C1 segment of cervical spinal cord (tissue), 14 donors: ENCODE data around the gene LIPT1.
"Not testable (repeated sequence)": the region's sequence is repeated elsewhere in the genome, so short reads cannot be mapped to it uniquely, and the experiment has no call there.

ENCODE experiments used
- DNase-seq, 14 donors: peaks; one replicate each; lab custom pipeline; 2025; lab: John Stamatoyannopoulos, UW

LIPT1 gene

GRCh38 chr2:99154643-99155536, at the start of gene LIPT1, which contains the start of gene TSGA10:
TSS of gene LIPT1 (plus strand) at chr2:99154967. CDS start at chr2:99161958, 6,991 bp downstream.
TSS of gene TSGA10 (minus strand) at chr2:99154942. CDS start at chr2:99109439, 45,503 bp downstream.
- DNase-seq = peak; percentile 33 to 92 (median 85)

DNA sequence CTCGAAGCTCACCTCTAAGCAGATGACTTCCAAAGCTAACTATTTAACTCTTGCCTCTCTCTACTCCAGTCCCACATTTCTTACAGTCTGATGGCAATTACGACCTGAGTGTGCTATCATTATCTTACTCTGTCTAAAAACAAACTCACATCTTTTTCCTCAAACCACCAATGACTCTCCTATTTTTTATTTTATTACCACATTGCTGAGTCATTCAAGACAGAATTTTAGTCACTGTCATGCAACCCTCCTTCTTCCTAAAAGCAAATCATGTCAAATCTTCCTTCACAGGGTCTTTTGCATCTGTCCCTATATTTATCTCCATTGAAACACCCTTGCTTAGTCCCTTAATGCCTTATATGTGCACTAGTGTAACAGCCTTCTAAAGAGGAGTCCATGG, 47.9 kb upstream of the LIPT1 start:
- DNase-seq = no peak

- no peak for DNase-seq
These were observed 43.5 kb upstream of the LIPT1 start for GRCh38 chr2:99111236-99111635.

GRCh38 chr2:99111945-99112344, 42.8 kb upstream of the LIPT1 start:
- no peak for DNase-seq

DNA sequence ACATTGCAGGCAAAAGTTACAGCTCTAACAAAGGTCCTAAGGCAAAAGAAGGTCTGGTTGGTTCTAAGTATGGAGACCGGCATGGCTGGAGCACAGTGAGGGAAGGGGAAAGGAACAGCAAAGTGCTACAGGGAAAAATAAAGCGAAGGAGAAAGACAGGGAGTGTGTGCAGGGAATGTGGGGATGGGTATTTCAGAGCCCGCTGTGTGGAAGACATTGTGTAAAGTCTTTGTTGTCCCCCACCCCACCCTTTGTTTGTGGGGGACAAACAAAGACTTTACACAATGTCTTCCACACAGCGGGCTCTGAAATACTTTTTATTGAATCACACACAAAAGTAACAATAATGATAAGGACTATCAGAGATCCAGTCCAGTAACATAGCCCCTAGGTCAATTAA, 42.1 kb upstream of the LIPT1 start:
- peak in 3 of 14 donors; percentile 1 to 8 (median 3) for DNase-seq

GRCh38 chr2:99127981-99128380, 26.8 kb upstream of the LIPT1 start:
- no peak for DNase-seq

- not testable (repeated sequence) for DNase-seq
These were observed 19.7 kb upstream of the LIPT1 start for GRCh38 chr2:99135044-99135556.

GRCh38 chr2:99139003-99139402, 15.8 kb upstream of the LIPT1 start:
- no peak for DNase-seq

GRCh38 chr2:99140056-99140859, 14.5 kb upstream of the LIPT1 start:
- no peak for DNase-seq

DNA sequence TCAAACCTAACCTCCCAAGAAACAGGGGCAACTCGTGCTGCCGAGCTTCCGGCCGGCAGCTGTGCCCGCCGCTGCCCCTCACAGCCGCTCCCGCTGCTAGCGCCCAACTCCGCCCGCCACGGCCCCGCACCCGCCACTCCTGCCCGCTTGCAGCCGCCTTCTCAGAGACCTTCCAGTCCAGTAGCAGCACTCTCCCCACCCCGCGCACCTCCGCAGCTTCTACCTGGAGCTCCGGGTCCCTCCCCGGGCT, 14.0 kb upstream of the LIPT1 start:
- DNase-seq = no peak

DNA sequence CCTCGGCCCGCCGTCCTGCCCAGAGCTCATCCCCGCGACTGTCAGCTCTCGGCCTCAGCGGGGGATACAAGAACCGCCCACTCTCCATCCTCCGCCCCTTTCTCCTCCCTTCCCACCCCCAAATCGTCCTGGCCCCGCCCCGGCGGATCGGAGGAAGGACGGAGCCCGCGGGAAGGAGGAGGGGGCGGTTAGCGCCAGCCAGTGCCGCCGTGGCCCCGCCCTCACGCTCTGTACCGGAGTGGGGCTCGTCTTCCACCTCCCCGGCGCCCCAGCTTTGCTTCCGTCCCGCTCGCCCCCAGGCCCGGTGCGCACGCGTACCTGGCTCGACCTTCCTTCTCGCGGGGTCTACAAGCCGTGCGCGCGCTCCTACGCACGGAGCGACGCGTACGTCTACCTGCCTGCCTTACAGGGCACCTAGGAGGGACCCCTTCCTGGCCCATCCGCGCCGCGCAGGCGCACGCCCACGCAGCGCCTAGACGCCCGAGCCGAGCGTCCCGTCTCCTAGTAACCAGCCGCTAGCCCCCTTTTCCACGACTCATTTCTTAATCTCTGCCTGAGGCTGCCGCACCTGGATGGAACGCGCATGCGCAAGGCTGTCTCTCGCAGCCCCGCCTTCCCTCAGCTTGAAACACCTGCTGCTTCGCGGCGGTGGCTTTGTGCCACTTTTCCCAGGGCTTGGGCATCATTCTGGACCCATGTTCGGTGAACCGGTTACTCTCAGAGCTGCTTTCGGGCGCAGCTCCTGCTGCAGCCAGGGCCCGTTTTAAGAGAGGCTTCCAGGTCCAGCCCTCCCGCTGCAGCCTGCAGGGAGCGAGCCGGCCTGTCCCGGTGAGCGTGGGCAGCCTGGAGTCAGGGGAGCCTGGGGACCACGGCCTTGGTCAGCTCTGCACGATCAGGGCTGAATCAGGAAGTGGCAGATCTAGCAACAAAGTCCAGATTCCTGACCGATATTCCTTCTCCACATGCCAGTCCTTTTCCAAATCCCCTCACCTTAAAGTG, 13.4 kb upstream of the LIPT1 start, which contains the start of gene C2orf15:
Gene C2orf15, plus strand, starts transcription at position 598 of the 999 bp plus-strand sequence. CDS start 8,852 bp downstream, outside the sequence.
- peak; percentile 55 to 100 (median 88) for DNase-seq

DNA sequence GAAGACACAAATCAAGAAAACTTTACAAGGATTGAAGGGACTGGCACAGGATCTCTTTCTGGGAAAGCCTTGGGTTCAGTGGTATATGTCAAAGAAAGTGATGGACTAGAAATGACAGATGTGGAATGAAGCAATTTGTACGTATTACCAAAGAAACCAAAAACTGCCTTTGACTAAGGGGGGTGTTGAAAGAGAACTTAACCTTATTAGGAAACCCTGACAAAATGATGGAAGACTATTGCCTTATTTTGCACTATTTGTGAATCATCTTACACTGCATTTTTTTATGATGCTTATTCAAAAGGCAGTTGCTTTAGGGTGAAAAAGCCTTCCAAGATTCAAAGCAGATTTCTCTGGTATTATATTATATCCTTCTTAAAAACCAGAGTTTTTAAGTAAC, 4.1 kb upstream of the LIPT1 start:
- DNase-seq = no peak

GRCh38 chr2:99152199-99152895, 2.4 kb upstream of the LIPT1 start:
- DNase-seq = no peak

DNA sequence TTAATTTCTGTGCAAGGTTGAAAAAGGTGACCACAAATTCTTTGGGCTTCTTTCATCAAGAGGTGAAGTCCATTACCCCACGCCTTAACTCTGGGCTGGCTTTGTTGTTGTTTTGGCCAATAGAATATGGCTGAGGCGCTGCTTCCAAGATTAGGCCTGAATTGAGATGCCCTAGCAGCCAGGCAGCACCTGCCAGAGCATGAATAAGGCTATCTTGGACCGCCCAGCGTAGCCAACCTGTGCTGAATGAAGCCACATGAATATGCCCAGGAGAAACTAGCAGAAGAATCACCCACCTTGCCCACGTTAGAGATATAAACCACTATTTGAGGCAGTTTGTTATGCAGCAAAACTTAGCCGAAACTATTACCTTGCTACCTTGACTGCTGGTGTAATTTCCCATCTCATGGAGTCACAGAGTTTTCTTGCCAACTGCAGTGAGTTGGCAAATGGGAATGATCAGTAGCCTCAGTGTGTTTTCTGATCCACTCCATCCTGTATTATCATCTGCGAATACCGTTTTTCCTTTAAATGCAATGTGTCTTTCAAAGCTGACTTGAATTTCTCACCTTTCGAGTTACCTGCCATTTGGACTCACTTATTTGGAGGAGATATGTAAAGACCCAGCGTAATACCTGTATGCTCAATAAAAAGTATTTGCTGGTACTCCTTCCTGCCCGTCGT, 704 bp upstream of the LIPT1 start:
- DNase-seq = peak in 5 of 14 donors; percentile 3 to 71 (median 9)

GRCh38 chr2:99156891-99157290, 2.1 kb downstream of the LIPT1 start:
- DNase-seq = no peak

GRCh38 chr2:99158599-99158998, 3.8 kb downstream of the LIPT1 start:
- DNase-seq = no peak

- DNase-seq = no peak
These were observed 4.8 kb downstream of the LIPT1 start for GRCh38 chr2:99159594-99159993.

- no peak for DNase-seq
These were observed 11.5 kb downstream of the LIPT1 start for GRCh38 chr2:99166218-99166617.

GRCh38 chr2:99169534-99169933, 14.8 kb downstream of the LIPT1 start:
- DNase-seq = no peak
